Lung microvascular endothelial cell (primary cell): ENCODE measurements around the gene NOCT. TPM values are rescaled to one million over a fixed set of nuclear protein-coding genes. Genes with fewer than 3 reads are reported as not detected.
"Not testable (repeated sequence)": the region's sequence is repeated elsewhere in the genome, so short reads cannot be mapped to it uniquely, and the experiment has no call there.

Source experiments
- DNase-seq, 2 donors: peaks; one replicate each; pipeline versions ENCODE4 v3.0.0 to v3.0.0-alpha.2; 2010; ENCODE audit warnings: low read depth in 2 of 2
- total RNA-seq: library from RNA; depleted of rRNA; stranded (reverse); fragments of >200 nt; gene quantifications from 2 replicates; pipeline ENCODE4 v1.2.1, GENCODE V29; 2014

The NOCT gene
- total RNA-seq, 1 donor from 2014 or later = 24.6 TPM

- DNase-seq = no peak
Observed at GRCh38 chr4:139009702-139010101, 5.9 kb upstream of the NOCT start.

- no peak for DNase-seq
Observed at GRCh38 chr4:139011225-139011950, 4.2 kb upstream of the NOCT start.

- peak; percentile 93 for DNase-seq
Observed at GRCh38 chr4:139014371-139015268, 961 bp upstream of the NOCT start.

- peak; percentile 22 to 48 for DNase-seq
Observed at GRCh38 chr4:139015948-139016471, 429 bp downstream of the NOCT start.

GRCh38 chr4:139017861-139018260, 2.3 kb downstream of the NOCT start:
- DNase-seq = no peak

GRCh38 chr4:139018501-139018900, 2.9 kb downstream of the NOCT start:
- DNase-seq = no peak

GRCh38 chr4:139018971-139019758, 3.6 kb downstream of the NOCT start:
- no peak for DNase-seq

GRCh38 chr4:139020384-139020783, 4.8 kb downstream of the NOCT start:
- DNase-seq = no peak

- not testable (repeated sequence) for DNase-seq
Observed at GRCh38 chr4:139021071-139021470, 5.5 kb downstream of the NOCT start.

- no peak for DNase-seq
Observed at GRCh38 chr4:139022835-139023234, 7.3 kb downstream of the NOCT start.

GRCh38 chr4:139024686-139025085, 9.1 kb downstream of the NOCT start:
- DNase-seq = no peak

- DNase-seq = no peak
Observed at GRCh38 chr4:139025841-139026240, 10.3 kb downstream of the NOCT start.

- DNase-seq = peak; percentile 45 to 50
Observed at GRCh38 chr4:139027776-139028175, 12.2 kb downstream of the NOCT start.

GRCh38 chr4:139028191-139028661, 12.6 kb downstream of the NOCT start:
- DNase-seq = peak in 1 of 2 donors; percentile 65

GRCh38 chr4:139029866-139030363, 14.3 kb downstream of the NOCT start:
- DNase-seq = not testable (repeated sequence)

- DNase-seq = peak; percentile 86 to 92
Observed at GRCh38 chr4:139030614-139031235, 15.1 kb downstream of the NOCT start.

- no peak for DNase-seq
Observed at GRCh38 chr4:139035650-139036049, 20.1 kb downstream of the NOCT start.

- DNase-seq = no peak
Observed at GRCh38 chr4:139036885-139037284, 21.3 kb downstream of the NOCT start.

- no peak for DNase-seq
Observed at GRCh38 chr4:139038874-139039443, 23.4 kb downstream of the NOCT start.

GRCh38 chr4:139042981-139043460, 27.4 kb downstream of the NOCT start:
- peak; percentile 94 to 95 for DNase-seq
